K562 (cell line): Measurements from ENCODE around the gene JPT2. TPM values are rescaled to one million over a fixed set of nuclear protein-coding genes. Genes with fewer than 3 reads are reported as not detected.

Source experiments
- DLX4 ChIP-seq: fragments of 250-450 bp; sonication (Bioruptor Pico); IDR thresholded peaks from 2 replicates; pipeline ENCODE4 v1.6.1; 2021; ENCODE audit warnings: mild to moderate bottlenecking
- E2F6 ChIP-seq, 2 experiments: IDR thresholded peaks; 2 replicates each; pipeline ENCODE4 v1.6.1; 2011; ENCODE audit warnings: borderline replicate concordance in 1 of 2, control low read depth in 1 of 2, low read depth in 1 of 2, low read length in 1 of 2, mild to moderate bottlenecking in 1 of 2, mixed read lengths in 1 of 2, moderate library complexity in 1 of 2; ENCODE audit not compliant: insufficient read depth in 1 of 2, insufficient read length in 1 of 2, poor library complexity in 1 of 2, severe bottlenecking in 1 of 2; ENCODE audit errors: extremely low read depth in 1 of 2
- ELF2 ChIP-seq: fragments of 250-450 bp; sonication (Bioruptor Pico); IDR thresholded peaks from 2 replicates; pipeline ENCODE4 v1.5.0; 2021; ENCODE audit warnings: mild to moderate bottlenecking
- ELF4 ChIP-seq: fragments of 450-650 bp; formaldehyde crosslinking; IDR thresholded peaks from 2 replicates; pipeline ENCODE4 v1.4.0; 2022; ENCODE audit warnings: missing genetic modification characterization
- ETS2 ChIP-seq: IDR thresholded peaks from 2 replicates; pipeline ENCODE4 v1.6.1; 2016; ENCODE audit warnings: borderline replicate concordance, missing genetic modification characterization, mild to moderate bottlenecking, moderate library complexity, missing compliant biosample characterization; ENCODE audit not compliant: poor library complexity, severe bottlenecking
- HDAC6 ChIP-seq: IDR thresholded peaks from 2 replicates; pipeline ENCODE4 v1.6.1; 2012; ENCODE audit warnings: low read depth, mild to moderate bottlenecking, control low read depth, inconsistent platforms, low read length, moderate library complexity
- HDGF ChIP-seq: fragments of 450-650 bp; IDR thresholded peaks from 2 replicates; pipeline ENCODE4 v1.6.1; 2016
- HNRNPK ChIP-seq: fragments of 200-400 bp; formaldehyde crosslinking; IDR thresholded peaks from one replicate; pipeline ENCODE4 v1.6.1; 2018; ENCODE audit warnings: mild to moderate bottlenecking, low read depth, low read length; ENCODE audit not compliant: poor library complexity, severe bottlenecking
- KDM5B ChIP-seq: fragments of 200-600 bp; sonication (generic); IDR thresholded peaks from 2 replicates; pipeline ENCODE4 v1.6.1; 2012; ENCODE audit warnings: low read depth, mild to moderate bottlenecking, moderate library complexity, low read length, control low read depth, inconsistent platforms; ENCODE audit not compliant: insufficient replicate concordance
- MCM3 ChIP-seq: fragments of 450-650 bp; IDR thresholded peaks from 2 replicates; pipeline ENCODE4 v1.6.1; 2016
- MYBL2 ChIP-seq, 2 experiments: fragments of 450-650 bp in 1 of 2; sonication (generic) in 1 of 2; formaldehyde crosslinking in 1 of 2; IDR thresholded peaks; 2 replicates each; pipeline versions ENCODE4 v1.6.1 to v1.8.1; 2017 to 2022; ENCODE audit warnings: borderline replicate concordance in 1 of 2, inconsistent platforms in 1 of 2, low read depth in 1 of 2, mild to moderate bottlenecking in 1 of 2, missing genetic modification reagents in 1 of 2, moderate library complexity in 1 of 2
- MYC ChIP-seq, 2 experiments: fragments of 250-450 bp in 1 of 2; sonication (Bioruptor Pico) in 1 of 2; IDR thresholded peaks; 2 replicates each; pipeline versions ENCODE4 v1.5.1 to v1.6.1; 2012 to 2021; ENCODE audit warnings: low read depth in 2 of 2, borderline replicate concordance in 1 of 2, improper control_type of control experiment in 1 of 2, low read length in 1 of 2, mild to moderate bottlenecking in 1 of 2, moderate library complexity in 1 of 2
- NCOA1 ChIP-seq: fragments of 450-650 bp; IDR thresholded peaks from 2 replicates; pipeline ENCODE4 v1.6.1; 2016; ENCODE audit warnings: low read depth
- NCOA6 ChIP-seq: fragments of 450-650 bp; IDR thresholded peaks from 2 replicates; pipeline ENCODE4 v1.6.1; 2017; ENCODE audit warnings: mild to moderate bottlenecking
- SIN3A ChIP-seq, 2 experiments: fragments of 150-350 bp in 1 of 2; IDR thresholded peaks; 2 replicates each; pipeline ENCODE4 v1.6.1; 2011 to 2016; ENCODE audit warnings: borderline replicate concordance in 2 of 2, low read depth in 2 of 2, low read length in 2 of 2, mild to moderate bottlenecking in 2 of 2, moderate library complexity in 2 of 2; ENCODE audit not compliant: control insufficient read depth in 1 of 2
- SIRT6 ChIP-seq: IDR thresholded peaks from one replicate; pipeline ENCODE4 v1.6.1; 2012; ENCODE audit warnings: low read depth, mild to moderate bottlenecking, control low read depth, inconsistent platforms, low read length, moderate library complexity
- SUPT5H ChIP-seq: fragments of 450-650 bp; IDR thresholded peaks from 2 replicates; pipeline ENCODE4 v1.6.1; 2016
- ZFP30 ChIP-seq: fragments of 250-450 bp; sonication (Bioruptor Pico); IDR thresholded peaks from 2 replicates; pipeline ENCODE4 v1.8.0; 2022; ENCODE audit warnings: moderate library complexity, mild to moderate bottlenecking, inconsistent platforms, borderline replicate concordance
- ZNF197 ChIP-seq: fragments of 200-800 bp; sonication (Bioruptor generic); IDR thresholded peaks from 2 replicates; pipeline ENCODE4 v1.6.1; 2016; ENCODE audit warnings: low read depth, missing genetic modification characterization, missing compliant biosample characterization
- ZNF274 ChIP-seq: IDR thresholded peaks from 2 replicates; pipeline ENCODE4 v1.6.1; 2011; ENCODE audit warnings: low read depth, mild to moderate bottlenecking, low read length, moderate library complexity, borderline replicate concordance
- polyA plus RNA-seq, 8 experiments: library from polyadenylated mRNA; depleted of rRNA in 4 of 8; stranded (reverse) in 5 of 8; unstranded in 3 of 8; fragments of >200 nt; fragmentation: Nextera tagmentation in 2 of 8; fragmentation: Illumina TruSeq in 1 of 8; extraction: Ambion mirVana in 2 of 8; extraction: Trizol in 1 of 8; gene quantifications; 2 replicates each; pipeline versions ENCODE4 v1.2.1 to v1.2.3, GENCODE V29; 2011 to 2014; ENCODE audit warnings: inconsistent platforms in 1 of 8, missing spikeins in 1 of 8
- total RNA-seq, 7 experiments: library from RNA; depleted of rRNA in 6 of 7; stranded (reverse); fragments of >200 nt in 6 of 7; fragmentation: Illumina TruSeq in 2 of 7; extraction: Trizol in 2 of 7; gene quantifications; 2 replicates each; pipeline versions ENCODE4 v1.2.1 to v1.2.3, GENCODE V29; 2011 to 2021; ENCODE audit warnings: low replicate concordance in 1 of 7
- TF ChIP-seq, protein P1 (sequence below), 2 experiments: fragments of 450-650 bp; conservative IDR thresholded peaks; 2 replicates each; pipeline ENCODE4 v1.6.1; 2017; ENCODE audit warnings: mild to moderate bottlenecking in 2 of 2, moderate library complexity in 2 of 2
- TF ChIP-seq, protein P2 (sequence below): fragments of 450-650 bp; formaldehyde crosslinking; IDR thresholded peaks from 2 replicates; pipeline ENCODE4 v1.4.0; 2020; ENCODE audit warnings: mild to moderate bottlenecking, moderate library complexity

Gene JPT2
- total and polyA plus RNA-seq, 9 of the 15 experiments (the other 6 are each of a cell fraction or from before 2014, with no cell fraction given) = 25.5 to 133 (median 106) TPM

- TF ChIP-seq E2F6 (IDR thresholded peaks at IDR 0.05; ENCODE audit: borderline replicate concordance in 1 of 2, extremely low read depth in 1 of 2, insufficient read depth in 1 of 2, insufficient read length in 1 of 2, low read depth in 1 of 2, low read length in 1 of 2, poor library complexity in 1 of 2, severe bottlenecking in 1 of 2) = peak; percentile 42 to 45
- TF ChIP-seq NCOA1 = no peak
- no peak for TF ChIP-seq ELF2 (CRISPR knock-in tag)
- TF ChIP-seq DLX4 = no peak
- TF ChIP-seq MYBL2 (IDR thresholded peaks at IDR 0.05; ENCODE audit: low read depth) = no peak
- TF ChIP-seq MYBL2 (CRISPR knock-in tag; IDR thresholded peaks at IDR 0.05; ENCODE audit: borderline replicate concordance) = no peak
- TF ChIP-seq HDGF = no peak
- no peak; the same call in 1 of the 2 replicates for TF ChIP-seq MYC (IDR thresholded peaks at IDR 0.05; ENCODE audit: low read depth, low read length)
- TF ChIP-seq MYC (CRISPR knock-in tag; IDR thresholded peaks at IDR 0.05; ENCODE audit: borderline replicate concordance, low read depth) = peak; percentile 26; the same call in 1 of the 2 replicates
- TF ChIP-seq NCOA6 = no peak
- no peak for TF ChIP-seq MCM3
- no peak for TF ChIP-seq ELF4 (CRISPR knock-in tag)
- TF ChIP-seq HDAC6 = no peak
- TF ChIP-seq KDM5B = peak; percentile 17
- no peak for TF ChIP-seq ZNF274
- no peak for TF ChIP-seq ZFP30 (CRISPR knock-in tag)
- TF ChIP-seq, protein P1, sequence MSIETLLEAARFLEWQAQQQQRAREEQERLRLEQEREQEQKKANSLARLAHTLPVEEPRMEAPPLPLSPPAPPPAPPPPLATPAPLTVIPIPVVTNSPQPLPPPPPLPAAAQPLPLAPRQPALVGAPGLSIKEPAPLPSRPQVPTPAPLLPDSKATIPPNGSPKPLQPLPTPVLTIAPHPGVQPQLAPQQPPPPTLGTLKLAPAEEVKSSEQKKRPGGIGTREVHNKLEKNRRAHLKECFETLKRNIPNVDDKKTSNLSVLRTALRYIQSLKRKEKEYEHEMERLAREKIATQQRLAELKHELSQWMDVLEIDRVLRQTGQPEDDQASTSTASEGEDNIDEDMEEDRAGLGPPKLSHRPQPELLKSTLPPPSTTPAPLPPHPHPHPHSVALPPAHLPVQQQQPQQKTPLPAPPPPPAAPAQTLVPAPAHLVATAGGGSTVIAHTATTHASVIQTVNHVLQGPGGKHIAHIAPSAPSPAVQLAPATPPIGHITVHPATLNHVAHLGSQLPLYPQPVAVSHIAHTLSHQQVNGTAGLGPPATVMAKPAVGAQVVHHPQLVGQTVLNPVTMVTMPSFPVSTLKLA (conservative IDR thresholded peaks at IDR 0.05) = no peak
- TF ChIP-seq, protein P2, sequence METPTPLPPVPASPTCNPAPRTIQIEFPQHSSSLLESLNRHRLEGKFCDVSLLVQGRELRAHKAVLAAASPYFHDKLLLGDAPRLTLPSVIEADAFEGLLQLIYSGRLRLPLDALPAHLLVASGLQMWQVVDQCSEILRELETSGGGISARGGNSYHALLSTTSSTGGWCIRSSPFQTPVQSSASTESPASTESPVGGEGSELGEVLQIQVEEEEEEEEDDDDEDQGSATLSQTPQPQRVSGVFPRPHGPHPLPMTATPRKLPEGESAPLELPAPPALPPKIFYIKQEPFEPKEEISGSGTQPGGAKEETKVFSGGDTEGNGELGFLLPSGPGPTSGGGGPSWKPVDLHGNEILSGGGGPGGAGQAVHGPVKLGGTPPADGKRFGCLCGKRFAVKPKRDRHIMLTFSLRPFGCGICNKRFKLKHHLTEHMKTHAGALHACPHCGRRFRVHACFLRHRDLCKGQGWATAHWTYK (CRISPR knock-in tag) = no peak
- TF ChIP-seq ZNF197 (CRISPR knock-in tag) = no peak
- TF ChIP-seq SIRT6 = no peak
- TF ChIP-seq SUPT5H = no peak
- TF ChIP-seq SIN3A (IDR thresholded peaks at IDR 0.05; ENCODE audit: borderline replicate concordance in 2 of 2, control insufficient read depth in 1 of 2, low read depth in 2 of 2, low read length in 2 of 2) = peak in 1 of 2 experiments; percentile 13; a peak in 1 of 4 replicates
- TF ChIP-seq ETS2 (tag) = no peak
- no peak for TF ChIP-seq HNRNPK
Observed at GRCh38 chr16:1706386-1707192, 28.5 kb downstream of the JPT2 start (continued).
